Activated T-cell treated with anti-CD3 and anti-CD28 coated beads for 48 hours (primary cell): Measurements from ENCODE around the gene TM4SF4.

Source experiments
- DNase-seq: peaks from one replicate; pipeline ENCODE4 v3.0.0-alpha.2; 2020; ENCODE audit warnings: low read depth

Gene TM4SF4

GRCh38 chr3:149548669-149549065 lies 74.2 kb downstream of the TM4SF4 start:
- DNase-seq = no peak

GRCh38 chr3:149551500-149551899 lies 77.0 kb downstream of the TM4SF4 start:
- no peak for DNase-seq

GRCh38 chr3:149552700-149553099 lies 78.2 kb downstream of the TM4SF4 start:
- no peak for DNase-seq
